Lung (tissue), 12 donors: ENCODE results near the gene ANGEL2. TPM values are rescaled to one million over a fixed set of nuclear protein-coding genes. Genes with fewer than 3 reads are reported as not detected.

Source experiments
- ATAC-seq: fragments of 200-7000 bp; cut with Tn5 transposase; one replicate; pipeline ENCODE4 v1.9.1; 2020; ENCODE audit warnings: moderate number of reproducible peaks; ENCODE audit not compliant: insufficient read depth, low FRiP score
- DNase-seq, 3 donors: peaks; one replicate each; pipeline ENCODE4 v3.0.0-alpha.2; 2013 to 2017
- H3K27ac ChIP-seq, 2 donors: one replicate each; pipeline ENCODE4 v1.5.1; 2013; ENCODE audit warnings: mild to moderate bottlenecking in 2 of 2, moderate library complexity in 2 of 2, control low read depth in 1 of 2, inconsistent platforms in 1 of 2, low read depth in 1 of 2, low read length in 1 of 2
- H3K27me3 ChIP-seq, 3 donors: one replicate each; pipeline ENCODE4 v1.5.1; 2013; ENCODE audit warnings: low read length in 2 of 3; ENCODE audit not compliant: control insufficient read depth in 3 of 3, insufficient read depth in 3 of 3
- H3K36me3 ChIP-seq, 4 donors: one replicate each; pipeline ENCODE4 v1.5.1; 2013; ENCODE audit warnings: low read length in 4 of 4, mild to moderate bottlenecking in 1 of 4, moderate library complexity in 1 of 4; ENCODE audit not compliant: control insufficient read depth in 4 of 4, insufficient read depth in 4 of 4
- H3K4me1 ChIP-seq, 5 donors: one replicate each; pipeline ENCODE4 v1.5.1; 2013; ENCODE audit warnings: low read length in 5 of 5, mild to moderate bottlenecking in 2 of 5, moderate library complexity in 1 of 5; ENCODE audit not compliant: control insufficient read depth in 5 of 5, insufficient read depth in 5 of 5
- H3K4me3 ChIP-seq: one replicate; pipeline ENCODE4 v1.5.1; 2013; ENCODE audit warnings: mild to moderate bottlenecking, control low read depth, moderate library complexity
- H3K9ac ChIP-seq, 2 donors: one replicate each; pipeline ENCODE4 v1.5.1; 2013; ENCODE audit warnings: low read length in 2 of 2, control low read depth in 1 of 2; ENCODE audit not compliant: insufficient read depth in 1 of 2
- H3K9me3 ChIP-seq, 4 donors: one replicate each; pipeline ENCODE4 v1.5.1; 2013; ENCODE audit warnings: low read length in 3 of 4, mild to moderate bottlenecking in 1 of 4, moderate library complexity in 1 of 4; ENCODE audit not compliant: control insufficient read depth in 4 of 4, insufficient read depth in 3 of 4
- CTCF ChIP-seq: IDR thresholded peaks from 2 replicates; pipeline ENCODE4 v1.5.1; 2012; ENCODE audit warnings: mild to moderate bottlenecking; ENCODE audit errors: control extremely low read depth, extremely low read depth
- whole genome bisulfite sequencing, 2 donors: extraction: QIAGEN DNeasy Blood & Tissue Kit; methylation state at CpG; one replicate each; pipeline ENCODE4 v1.1.7; 2013; 5-methylcytosine and 5-hydroxymethylcytosine counted together
- polyA plus RNA-seq, 2 donors: library from polyadenylated mRNA; stranded (reverse); fragments of 200-250 nt; gene quantifications; one replicate each; pipeline ENCODE4 v1.2.1, GENCODE V29; 2013
- total RNA-seq, 2 donors: library from RNA; depleted of rRNA in 1 of 2; stranded (reverse); fragments of >200 nt in 1 of 2; gene quantifications; one replicate each; pipeline ENCODE4 v1.2.1, GENCODE V29; 2014 to 2021
- donor health status: control.
- donor health status: control.
- donor health status: Bipolar disorder and iron deficiency.
- donor health status: healthy.
- donor health status: DM: yes; HTN: yes; CAD: no.

ANGEL2 gene
- total and polyA plus RNA-seq, 4 donors: 13.7 to 53.7 (median 29.0) TPM

DNA sequence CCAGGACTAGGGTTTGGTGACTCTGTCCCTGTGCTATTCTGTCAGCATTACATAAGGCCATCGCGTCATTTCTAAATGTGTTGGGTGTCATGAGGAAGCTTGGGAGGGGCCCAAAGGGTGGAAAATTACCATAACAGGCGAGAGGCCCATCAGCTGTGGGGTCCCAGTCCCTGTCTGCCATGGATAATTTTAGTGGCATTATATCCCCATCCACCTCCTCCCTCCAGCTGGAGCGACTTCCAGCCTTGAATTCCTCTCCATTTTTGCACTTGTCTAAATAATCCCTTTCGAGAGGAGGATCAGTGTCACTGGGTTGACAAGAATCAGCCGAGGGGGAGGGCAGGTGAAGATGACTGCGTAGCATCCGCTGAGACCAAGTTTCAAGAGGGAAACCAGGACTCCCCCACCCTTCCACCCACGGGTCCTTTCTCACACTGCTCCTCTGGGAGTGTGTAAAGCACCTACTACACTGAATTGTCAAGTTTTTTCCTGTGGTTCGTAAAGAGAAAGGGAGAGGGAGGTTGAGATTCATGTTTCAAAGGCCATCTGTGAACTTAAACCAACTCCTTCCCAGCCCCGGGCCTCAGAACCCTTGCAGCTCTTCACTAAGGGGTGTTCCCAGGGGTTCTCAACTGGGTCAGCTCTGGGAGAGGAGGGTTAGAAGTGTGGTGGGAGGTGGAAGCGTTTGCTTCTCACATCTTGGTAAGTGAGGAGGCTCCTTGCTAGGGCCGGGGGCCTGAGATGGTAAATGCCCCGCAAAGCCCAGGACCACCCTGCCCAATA, 36.1 kb downstream of the ANGEL2 start:
- Histone ChIP-seq H3K27ac (no peak overlapping the region), H3K4me3 (no peak overlapping the region), H3K36me3 (peaks cover 0 to 26% (median 12%) of the 10 kb centered on the region in 4 donors), H3K4me1 (peaks cover 0 to 19% (median 9%) of the 10 kb centered on the region in 5 donors), H3K9ac (no peak overlapping the region), H3K9me3 (no peaks in the 10 kb centered on the region), H3K27me3 (no peaks in the 10 kb centered on the region)
- no peak for TF ChIP-seq CTCF
- 87 to 88% methylated on average over 14 of the region's 14 CpGs for WGBS, 2 donors
- no peak for DNase-seq
- no peak for ATAC-seq

DNA sequence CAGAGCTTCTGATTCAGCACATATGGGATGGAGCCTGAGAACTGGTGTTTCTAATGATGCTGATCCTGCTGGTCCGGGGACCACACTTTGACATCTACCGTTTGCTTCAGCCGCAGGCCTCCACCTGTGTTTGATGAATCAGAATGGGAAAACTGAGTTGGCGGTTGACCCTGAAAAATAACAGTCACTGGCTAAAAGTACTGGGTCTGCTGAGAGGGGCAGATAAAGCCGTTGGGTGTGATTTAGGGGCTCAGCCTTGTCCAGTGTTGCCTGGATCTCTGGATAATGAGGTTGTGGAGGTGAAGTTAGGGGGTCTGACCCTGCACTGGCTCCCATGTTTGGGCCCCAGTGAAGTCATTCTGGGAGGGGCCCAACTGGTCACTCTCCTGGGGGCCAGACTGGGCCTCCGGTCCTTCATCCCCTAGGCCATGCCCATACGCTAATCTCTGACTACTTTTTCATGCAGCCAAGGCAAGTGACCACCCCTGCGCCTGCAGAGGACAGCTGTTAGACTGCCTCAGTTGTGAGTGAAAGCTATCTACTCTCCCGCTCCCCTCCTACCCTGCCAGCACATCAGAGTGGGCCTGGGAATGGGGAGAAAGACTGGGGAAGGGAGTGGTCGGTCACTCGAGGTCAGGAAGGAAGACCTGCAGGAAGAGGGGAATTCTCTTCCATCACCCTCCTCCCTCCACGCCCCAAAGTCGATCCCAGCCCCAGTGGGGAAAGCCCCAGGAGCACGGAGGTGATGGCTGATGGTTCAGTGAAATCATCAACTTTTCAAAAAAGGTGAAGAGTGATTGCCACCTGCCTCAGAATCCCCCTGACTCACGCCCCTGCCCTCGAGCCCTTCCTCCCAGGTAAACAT, 37.7 kb downstream of the ANGEL2 start:
- peaks cover 0 to 19% (median 9%) of the 10 kb centered on the region in 5 donors for H3K4me1 ChIP-seq
- no peak for TF ChIP-seq CTCF
- no peaks in the 10 kb centered on the region for H3K27me3 ChIP-seq
- WGBS, 2 donors: 85% methylated on average over 16 of the region's 16 CpGs
- DNase-seq (no peak), ATAC-seq (no peak)
- H3K4me3 ChIP-seq: no peak overlapping the region
- no peak overlapping the region for H3K9ac ChIP-seq
- peaks cover 0 to 30% (median 14%) of the 10 kb centered on the region in 4 donors for H3K36me3 ChIP-seq
- H3K9me3 ChIP-seq: no peaks in the 10 kb centered on the region
- H3K27ac ChIP-seq: no peak overlapping the region

- Histone ChIP-seq H3K36me3 (peaks cover 0 to 32% (median 14%) of the 10 kb centered on the region in 4 donors), H3K27ac (no peak overlapping the region), H3K4me3 (no peak overlapping the region), H3K9ac (no peak overlapping the region), H3K4me1 (peaks cover 0 to 13% (median 9%) of the 10 kb centered on the region in 5 donors), H3K27me3 (no peaks in the 10 kb centered on the region), H3K9me3 (no peaks in the 10 kb centered on the region)
- DNase-seq (no peak), ATAC-seq (no peak)
- TF ChIP-seq CTCF: no peak
- 90 to 94% methylated on average over 9 of the region's 9 CpGs for WGBS, 2 donors
These were observed 39.1 kb downstream of the ANGEL2 start for GRCh38 chr1:212976586-212976985.
